CD4-positive, alpha-beta T cell (primary cell): ENCODE data around the gene LPO. TPM values are rescaled to one million over a fixed set of nuclear protein-coding genes. Genes with fewer than 3 reads are reported as not detected.

ENCODE experiments used
- ATAC-seq: fragments of 200-7000 bp; cut with Tn5 transposase; one replicate; pipeline ENCODE4 v1.10.0; 2022; ENCODE audit warnings: mild to moderate bottlenecking; ENCODE audit not compliant: poor library complexity
- CTCF ChIA-PET: fragments of 350-600 bp; sonication (Branson Sonifier 250); formaldehyde crosslinking; loops from one replicate; lab custom pipeline; 2021; ENCODE audit warnings: antibody characterized with exemption, inconsistent platforms; lab: Charles Lee
- POLR2A ChIA-PET: fragments of 350-600 bp; sonication (Branson Sonifier 250); formaldehyde crosslinking; loops from one replicate; lab custom pipeline; 2021; ENCODE audit warnings: antibody characterized with exemption, inconsistent platforms; lab: Charles Lee
- DNase-seq, 14 experiments: peaks; one replicate each; pipeline ENCODE4 v3.0.0-alpha.2; 2013 to 2020; ENCODE audit warnings: mixed read lengths in 2 of 14
- H3K27ac ChIP-seq, 2 donors: one replicate each; pipeline versions ENCODE4 v1.5.1 to v1.7.0; 2013; ENCODE audit warnings: low read length in 2 of 2, low read depth in 1 of 2, mild to moderate bottlenecking in 1 of 2
- H3K27me3 ChIP-seq, 2 experiments: 1 replicate in 1 of 2; 2 replicates in 1 of 2; pipeline versions ENCODE4 v1.6.1 to v1.7.0; 2013; ENCODE audit warnings: low read length in 2 of 2, control low read depth in 1 of 2, mild to moderate bottlenecking in 1 of 2, moderate library complexity in 1 of 2; ENCODE audit not compliant: insufficient read depth in 2 of 2, control insufficient read depth in 1 of 2
- H3K36me3 ChIP-seq: one replicate; pipeline ENCODE4 v1.6.1; 2013; ENCODE audit warnings: low read length, control low read depth; ENCODE audit not compliant: insufficient read depth
- H3K4me1 ChIP-seq: one replicate; pipeline ENCODE4 v1.6.1; 2013; ENCODE audit warnings: low read length, control low read depth; ENCODE audit not compliant: insufficient read depth
- H3K4me3 ChIP-seq: one replicate; pipeline ENCODE4 v1.5.1; 2013; ENCODE audit warnings: mild to moderate bottlenecking, low read length, moderate library complexity
- H3K9me3 ChIP-seq, 2 experiments: 1 replicate in 1 of 2; 2 replicates in 1 of 2; pipeline versions ENCODE4 v1.6.1 to v1.7.0; 2013; ENCODE audit warnings: low read length in 2 of 2, mild to moderate bottlenecking in 2 of 2, control low read depth in 1 of 2, moderate library complexity in 1 of 2; ENCODE audit not compliant: control insufficient read depth in 1 of 2, insufficient read depth in 1 of 2
- H3K27ac Mint-ChIP-seq: one replicate; pipeline ENCODE4 v1.8.0; 2020; ENCODE audit warnings: mixed read lengths
- H3K27me3 Mint-ChIP-seq: one replicate; pipeline ENCODE4 v1.8.0; 2021; ENCODE audit warnings: mixed read lengths
- H3K36me3 Mint-ChIP-seq: one replicate; pipeline ENCODE4 v1.8.0; 2021; ENCODE audit warnings: low read depth, mixed read lengths
- H3K4me1 Mint-ChIP-seq: one replicate; pipeline ENCODE4 v1.8.0; 2021; ENCODE audit warnings: low read depth, mixed read lengths
- H3K4me3 Mint-ChIP-seq: one replicate; pipeline ENCODE4 v1.8.0; 2020; ENCODE audit warnings: mild to moderate bottlenecking, mixed read lengths
- H3K9me3 Mint-ChIP-seq: one replicate; pipeline ENCODE4 v1.8.0; 2020; ENCODE audit warnings: mixed read lengths
- intact Hi-C, 2 experiments: fragments of 100-400 bp; cut with DNase I in 1 of 2; cut with micrococcal nuclease in 1 of 2; formaldehyde crosslinking; loops; one replicate each; pipeline versions ENCODE4 v1.15.1 to v1.9.0; 2023 to 2025; cut with DNase I, micrococcal nuclease
- total RNA-seq, 174 experiments: library from RNA in 2 of 174; stranded (reverse) in 2 of 174; gene quantifications; one replicate each; pipeline ENCODE4 v1.2.3 and lab custom pipeline; 2021 to 2026
- TF ChIP-seq, protein P1 (sequence below): fragments of 200-600 bp; IDR thresholded peaks from one replicate; pipeline ENCODE4 v1.8.0; 2022; ENCODE audit warnings: antibody characterized with exemption, mild to moderate bottlenecking

Gene LPO
- total RNA-seq, 2 experiments from 2014 or later: not detected

DNA sequence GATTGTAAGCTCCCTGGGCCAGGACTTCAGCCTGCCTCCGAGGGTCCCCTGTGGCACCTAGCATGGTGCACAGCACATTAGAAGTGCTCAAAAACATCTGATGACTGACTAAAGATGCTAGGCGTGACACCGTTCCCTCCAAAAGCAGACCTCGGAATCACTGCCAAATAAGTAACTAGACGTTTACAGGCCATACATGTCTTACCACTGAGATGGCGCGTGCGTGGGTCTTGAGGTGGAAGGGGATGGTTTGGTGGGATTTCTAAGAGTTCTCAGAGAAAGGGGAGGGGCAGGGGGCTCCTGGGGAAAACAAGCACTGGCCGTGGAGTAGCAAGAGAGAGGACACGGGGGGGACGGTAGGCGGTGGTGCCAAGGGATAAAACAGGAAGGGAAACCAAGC lies 29.9 kb downstream of the LPO start:
- ChIA-PET CTCF (no interaction called here), POLR2A (no interaction called here)
- no peak for DNase-seq
- Mint-ChIP-seq H3K27me3 (peaks cover 44% of the 10 kb centered on the region), H3K36me3 (no peaks in the 10 kb centered on the region), H3K27ac (no peak overlapping the region), H3K4me3 (no peak overlapping the region), H3K9me3 (no peaks in the 10 kb centered on the region), H3K4me1 (no peaks in the 10 kb centered on the region)
- TF ChIP-seq, protein P1, sequence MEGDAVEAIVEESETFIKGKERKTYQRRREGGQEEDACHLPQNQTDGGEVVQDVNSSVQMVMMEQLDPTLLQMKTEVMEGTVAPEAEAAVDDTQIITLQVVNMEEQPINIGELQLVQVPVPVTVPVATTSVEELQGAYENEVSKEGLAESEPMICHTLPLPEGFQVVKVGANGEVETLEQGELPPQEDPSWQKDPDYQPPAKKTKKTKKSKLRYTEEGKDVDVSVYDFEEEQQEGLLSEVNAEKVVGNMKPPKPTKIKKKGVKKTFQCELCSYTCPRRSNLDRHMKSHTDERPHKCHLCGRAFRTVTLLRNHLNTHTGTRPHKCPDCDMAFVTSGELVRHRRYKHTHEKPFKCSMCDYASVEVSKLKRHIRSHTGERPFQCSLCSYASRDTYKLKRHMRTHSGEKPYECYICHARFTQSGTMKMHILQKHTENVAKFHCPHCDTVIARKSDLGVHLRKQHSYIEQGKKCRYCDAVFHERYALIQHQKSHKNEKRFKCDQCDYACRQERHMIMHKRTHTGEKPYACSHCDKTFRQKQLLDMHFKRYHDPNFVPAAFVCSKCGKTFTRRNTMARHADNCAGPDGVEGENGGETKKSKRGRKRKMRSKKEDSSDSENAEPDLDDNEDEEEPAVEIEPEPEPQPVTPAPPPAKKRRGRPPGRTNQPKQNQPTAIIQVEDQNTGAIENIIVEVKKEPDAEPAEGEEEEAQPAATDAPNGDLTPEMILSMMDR: no peak
- no peak for ATAC-seq
- peaks cover 16 to 22% of the 10 kb centered on the region in 2 experiments for H3K27me3 ChIP-seq
- no peak overlapping the region for H3K27ac ChIP-seq
- no peaks in the 10 kb centered on the region for H3K9me3 ChIP-seq
- intact Hi-C loops: no loop called here
- no peak overlapping the region for H3K4me3 ChIP-seq
- H3K36me3 ChIP-seq: no peaks in the 10 kb centered on the region
- no peaks in the 10 kb centered on the region for H3K4me1 ChIP-seq

DNA sequence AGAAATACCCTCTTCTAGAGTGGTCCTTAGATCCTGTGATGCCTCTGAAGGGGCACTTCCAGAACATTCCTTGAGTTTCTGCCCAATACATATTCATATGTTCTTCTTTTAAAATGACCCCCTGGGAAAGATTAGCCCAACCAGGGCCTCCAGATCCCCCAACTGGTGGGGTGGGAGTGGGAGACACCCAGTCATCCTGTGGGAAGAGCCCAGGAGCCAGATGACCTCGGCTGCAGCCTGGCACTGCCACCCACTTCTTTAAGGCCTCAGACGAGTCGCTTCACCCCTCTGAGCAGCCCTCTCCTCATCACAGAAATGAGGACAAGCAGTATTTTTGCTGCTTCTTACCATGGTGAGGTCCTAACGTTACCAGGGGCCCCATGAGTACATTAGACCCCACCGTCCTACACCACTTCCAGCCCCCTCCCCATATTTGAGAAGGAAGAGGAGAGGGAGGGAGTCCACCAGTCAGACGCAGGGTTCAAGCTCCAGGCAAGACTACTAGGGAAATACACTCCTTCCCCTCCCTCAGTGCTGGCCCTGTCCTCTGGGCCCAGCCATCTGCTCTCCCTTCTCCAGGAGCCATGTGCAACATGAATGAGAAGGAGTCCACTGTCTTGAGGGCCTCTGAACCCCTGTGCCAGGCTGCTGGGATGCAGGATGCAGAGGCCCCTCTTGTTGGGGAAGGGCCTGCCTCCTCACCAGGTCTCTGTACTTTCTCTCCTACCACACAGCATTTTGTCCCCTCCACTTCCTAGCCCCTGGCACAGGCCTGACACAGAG lies 30.6 kb downstream of the LPO start:
- H3K27me3 Mint-ChIP-seq: peaks cover 38% of the 10 kb centered on the region
- ATAC-seq (no peak), DNase-seq (no peak)
- H3K27me3 ChIP-seq: peaks cover 14 to 16% of the 10 kb centered on the region in 2 experiments
- H3K4me3 ChIP-seq: no peak overlapping the region
- no peak overlapping the region for H3K4me3 Mint-ChIP-seq
- ChIA-PET POLR2A (no interaction called here), CTCF (no interaction called here)
- intact Hi-C loops: no loop called here
- no peaks in the 10 kb centered on the region for H3K4me1 ChIP-seq
- H3K9me3 Mint-ChIP-seq: no peaks in the 10 kb centered on the region
- no peaks in the 10 kb centered on the region for H3K9me3 ChIP-seq
- no peak overlapping the region for H3K27ac Mint-ChIP-seq
- no peaks in the 10 kb centered on the region for H3K36me3 Mint-ChIP-seq
- TF ChIP-seq, protein P1: no peak
- H3K36me3 ChIP-seq: no peaks in the 10 kb centered on the region
- no peak overlapping the region for H3K27ac ChIP-seq
- no peaks in the 10 kb centered on the region for H3K4me1 Mint-ChIP-seq

DNA sequence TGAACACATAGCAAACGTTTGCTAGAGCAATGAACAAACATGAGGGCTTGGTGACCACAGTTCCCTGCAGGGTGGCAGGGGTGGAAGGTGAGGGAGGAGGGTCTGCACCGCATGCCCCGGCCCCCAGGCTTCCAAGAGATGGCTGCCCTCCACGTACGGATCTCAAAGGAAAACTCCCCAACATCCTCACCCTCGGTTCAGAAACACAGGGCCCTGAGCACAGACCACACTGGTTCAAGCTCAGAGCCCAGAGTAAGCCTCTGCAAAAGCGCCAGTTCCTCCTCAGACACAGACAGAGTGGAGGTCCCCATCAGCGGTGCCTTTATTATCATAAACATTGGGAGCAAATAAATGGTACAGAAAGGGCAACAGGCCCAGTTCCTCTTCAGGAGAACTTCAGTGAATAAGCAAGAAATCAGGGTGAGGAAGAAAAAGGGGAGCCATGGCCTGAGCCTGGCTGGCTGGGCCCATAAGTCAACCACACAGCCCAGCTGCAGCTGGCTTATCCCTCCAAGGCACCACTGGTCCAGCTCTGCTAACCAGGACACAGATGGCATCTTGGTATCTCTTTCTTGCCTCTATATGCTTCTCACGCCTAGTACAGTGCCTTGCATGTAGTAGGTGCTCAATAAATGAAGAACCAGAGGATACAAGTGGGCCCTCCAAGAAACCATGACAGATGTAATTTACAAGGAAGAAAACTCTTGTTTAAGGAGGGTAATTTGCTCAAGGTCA lies 31.3 kb downstream of the LPO start:
- Mint-ChIP-seq H3K36me3 (no peaks in the 10 kb centered on the region), H3K27ac (no peak overlapping the region), H3K4me3 (no peak overlapping the region), H3K27me3 (peaks cover 30% of the 10 kb centered on the region), H3K9me3 (no peaks in the 10 kb centered on the region), H3K4me1 (no peaks in the 10 kb centered on the region)
- DNase-seq: no peak
- H3K4me3 ChIP-seq: no peak overlapping the region
- H3K4me1 ChIP-seq: no peaks in the 10 kb centered on the region
- ATAC-seq: no peak
- ChIA-PET POLR2A (no interaction called here), CTCF (no interaction called here)
- TF ChIP-seq, protein P1: no peak
- H3K27ac ChIP-seq: no peak overlapping the region
- intact Hi-C loops: no loop called here
- no peaks in the 10 kb centered on the region for H3K36me3 ChIP-seq
- H3K27me3 ChIP-seq: peaks cover 10 to 11% of the 10 kb centered on the region in 2 experiments
- no peaks in the 10 kb centered on the region for H3K9me3 ChIP-seq
